Astrocyte (in vitro differentiated cells and primary cell): ENCODE results near the gene ABCD4. TPM values are rescaled to one million over a fixed set of nuclear protein-coding genes. Genes with fewer than 3 reads are reported as not detected.

Source experiments
- DNase-seq: peaks from one replicate; pipeline ENCODE4 v3.0.0-alpha.2; 2010; ENCODE audit warnings: low read depth
- FAIRE-seq: peaks from 2 replicates; lab custom pipeline; 2011; peaks lifted over from hg19 to GRCh38; lab: Jason Lieb, UNC
- H2AFZ ChIP-seq: 2 replicates; pipeline ENCODE4 v1.6.0; 2012; ENCODE audit warnings: low read depth, low read length, inconsistent platforms
- H3K27ac ChIP-seq: 2 replicates; pipeline ENCODE4 v1.5.1; 2011; ENCODE audit warnings: low read depth, low read length, inconsistent platforms
- H3K27me3 ChIP-seq: 2 replicates; pipeline ENCODE4 v1.6.0; 2011; ENCODE audit warnings: low read length, inconsistent platforms; ENCODE audit not compliant: insufficient read depth
- H3K36me3 ChIP-seq: 2 replicates; pipeline ENCODE4 v1.5.1; 2011; ENCODE audit warnings: low read length, inconsistent platforms; ENCODE audit not compliant: insufficient read depth
- H3K4me1 ChIP-seq: 2 replicates; pipeline ENCODE4 v1.5.1; 2011; ENCODE audit warnings: low read length, inconsistent platforms; ENCODE audit not compliant: insufficient read depth
- H3K4me2 ChIP-seq: 2 replicates; pipeline ENCODE4 v1.6.0; 2012; ENCODE audit warnings: low read length, inconsistent platforms
- H3K4me3 ChIP-seq: 2 replicates; pipeline ENCODE4 v1.5.1; 2011; ENCODE audit warnings: low read depth, mild to moderate bottlenecking, low read length, inconsistent platforms; ENCODE audit not compliant: insufficient read depth
- H3K79me2 ChIP-seq: 2 replicates; pipeline ENCODE4 v1.6.0; 2012; ENCODE audit warnings: mild to moderate bottlenecking, low read length, inconsistent platforms; ENCODE audit not compliant: insufficient read depth
- H3K9ac ChIP-seq: 2 replicates; pipeline ENCODE4 v1.6.0; 2012; ENCODE audit warnings: mild to moderate bottlenecking, low read length, inconsistent platforms
- H3K9me3 ChIP-seq: 2 replicates; pipeline ENCODE4 v1.5.1; 2012; ENCODE audit warnings: low read depth, mild to moderate bottlenecking, low read length, inconsistent platforms; ENCODE audit not compliant: insufficient read depth
- H4K20me1 ChIP-seq: 2 replicates; pipeline ENCODE4 v1.6.0; 2012; ENCODE audit warnings: low read length, inconsistent platforms; ENCODE audit not compliant: insufficient read depth
- H3K27ac Mint-ChIP-seq: one replicate; pipeline ENCODE4 v1.8.0; 2021; ENCODE audit warnings: mild to moderate bottlenecking, mixed read lengths; ENCODE audit not compliant: unreplicated experiment
- H3K27me3 Mint-ChIP-seq: one replicate; pipeline ENCODE4 v1.8.0; 2021; ENCODE audit warnings: low read depth, mixed read lengths; ENCODE audit not compliant: unreplicated experiment
- H3K36me3 Mint-ChIP-seq: one replicate; pipeline ENCODE4 v1.8.0; 2021; ENCODE audit warnings: low read depth, mixed read lengths; ENCODE audit not compliant: unreplicated experiment
- H3K4me1 Mint-ChIP-seq: one replicate; pipeline ENCODE4 v1.8.0; 2021; ENCODE audit warnings: low read depth, mixed read lengths; ENCODE audit not compliant: unreplicated experiment
- H3K4me3 Mint-ChIP-seq: one replicate; pipeline ENCODE4 v1.8.0; 2021; ENCODE audit warnings: mild to moderate bottlenecking, moderate library complexity, mixed read lengths; ENCODE audit not compliant: unreplicated experiment
- H3K9me3 Mint-ChIP-seq: one replicate; pipeline ENCODE4 v1.8.0; 2021; ENCODE audit warnings: mild to moderate bottlenecking, mixed read lengths; ENCODE audit not compliant: unreplicated experiment
- CTCF ChIP-seq: IDR thresholded peaks from 2 replicates; pipeline ENCODE4 v1.5.1; 2011; ENCODE audit warnings: low read depth, mild to moderate bottlenecking, inconsistent platforms, low read length, moderate library complexity; ENCODE audit not compliant: insufficient read depth
- EZH2 ChIP-seq: IDR thresholded peaks from 2 replicates; pipeline ENCODE4 v1.6.1; 2012; ENCODE audit warnings: mild to moderate bottlenecking, low read length, inconsistent platforms; ENCODE audit not compliant: insufficient read depth
- total RNA-seq: library from RNA; stranded (reverse); gene quantifications from 2 replicates; pipeline ENCODE4 v1.2.1, GENCODE V29; 2021

Gene ABCD4
- total RNA-seq, 1 donor from 2014 or later, result 49.2 TPM

DNA sequence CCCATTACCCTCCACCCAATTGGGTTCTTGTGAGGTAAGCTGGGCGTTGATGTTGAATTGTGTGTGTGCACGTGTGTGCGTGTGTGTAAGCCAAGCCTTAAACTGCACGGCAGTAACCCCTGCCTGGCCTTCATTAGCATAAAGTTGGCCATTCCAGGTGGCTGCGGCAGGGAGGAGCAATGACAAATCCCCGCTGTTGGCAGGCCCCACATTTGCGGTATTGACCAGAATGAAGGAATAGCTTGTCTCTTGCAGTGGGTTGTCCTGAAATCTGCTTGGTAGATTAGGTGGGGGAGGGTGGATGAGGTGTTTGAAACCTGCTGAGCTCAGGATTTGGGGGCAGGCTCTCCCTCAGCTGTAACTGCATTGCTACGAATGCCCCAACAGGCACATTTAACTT is 56.2 kb downstream of the ABCD4 start:
- Histone ChIP-seq H3K4me3 (no peak overlapping the region), H3K27me3 (peaks cover 60% of the 10 kb centered on the region), H2AFZ (no peak overlapping the region), H3K36me3 (no peaks in the 10 kb centered on the region), H3K4me1 (no peaks in the 10 kb centered on the region), H3K79me2 (no peaks in the 10 kb centered on the region), H3K9me3 (no peaks in the 10 kb centered on the region), H4K20me1 (peaks cover 4% of the 10 kb centered on the region), H3K9ac (no peak overlapping the region), H3K4me2 (no peak overlapping the region), H3K27ac (no peak overlapping the region)
- no peaks in the 10 kb centered on the region for H3K36me3 Mint-ChIP-seq
- H3K27ac Mint-ChIP-seq, result no peak overlapping the region
- TF ChIP-seq CTCF (no peak), EZH2 (no peak)
- no peak overlapping the region for H3K4me3 Mint-ChIP-seq
- no peak for DNase-seq
- H3K4me1 Mint-ChIP-seq, result no peaks in the 10 kb centered on the region
- FAIRE-seq, result no peak
- peaks cover 69% of the 10 kb centered on the region for H3K27me3 Mint-ChIP-seq
- peaks cover 2% of the 10 kb centered on the region for H3K9me3 Mint-ChIP-seq

DNA sequence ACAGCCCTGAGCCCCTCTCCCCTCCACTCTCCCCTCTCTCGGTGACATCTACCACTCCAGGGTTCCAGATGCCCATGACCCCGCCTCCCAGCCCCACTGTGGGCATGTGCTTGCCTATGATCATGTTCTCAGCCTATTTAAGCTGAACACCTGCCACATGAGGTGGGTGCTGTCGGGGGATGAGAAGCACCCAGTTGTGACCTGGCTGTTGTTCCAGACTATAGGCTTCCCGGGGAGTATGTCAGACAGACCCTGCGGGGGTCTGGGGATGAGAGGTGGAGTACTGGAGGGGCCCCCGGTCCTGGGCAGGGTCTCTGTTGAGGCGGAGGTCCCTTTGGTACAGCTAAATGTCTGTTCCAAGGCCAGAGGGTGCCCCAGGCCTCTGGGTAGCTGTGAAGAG is 57.4 kb downstream of the ABCD4 start:
- Histone ChIP-seq H3K9ac (no peak overlapping the region), H3K36me3 (no peaks in the 10 kb centered on the region), H3K27ac (no peak overlapping the region), H2AFZ (no peak overlapping the region), H3K4me2 (no peak overlapping the region), H3K4me1 (no peaks in the 10 kb centered on the region), H4K20me1 (peaks cover 10% of the 10 kb centered on the region), H3K9me3 (no peaks in the 10 kb centered on the region), H3K4me3 (no peak overlapping the region), H3K27me3 (peaks cover 73% of the 10 kb centered on the region), H3K79me2 (no peaks in the 10 kb centered on the region)
- peaks cover 2% of the 10 kb centered on the region for H3K9me3 Mint-ChIP-seq
- TF ChIP-seq CTCF, result no peak
- no peak for TF ChIP-seq EZH2
- H3K4me1 Mint-ChIP-seq, result no peaks in the 10 kb centered on the region
- no peak overlapping the region for H3K4me3 Mint-ChIP-seq
- H3K36me3 Mint-ChIP-seq, result no peaks in the 10 kb centered on the region
- FAIRE-seq, result no peak
- no peak for DNase-seq
- peaks cover 77% of the 10 kb centered on the region for H3K27me3 Mint-ChIP-seq
- no peak overlapping the region for H3K27ac Mint-ChIP-seq

GRCh38 chr14:74244115-74244514 is 58.6 kb downstream of the ABCD4 start:
- H3K4me3 Mint-ChIP-seq, result peak overlapping the region; percentile 62
- H3K9me3 Mint-ChIP-seq, result peaks cover 2% of the 10 kb centered on the region
- TF ChIP-seq EZH2 (no peak), CTCF (no peak)

More at GRCh38 chr14:74244115-74244514, 58.6 kb downstream of the ABCD4 start:
- no peaks in the 10 kb centered on the region for H3K79me2 ChIP-seq
- H3K9me3 ChIP-seq, result no peaks in the 10 kb centered on the region
- no peak overlapping the region for H3K27ac ChIP-seq
- no peak overlapping the region for H3K9ac ChIP-seq
- peaks cover 81% of the 10 kb centered on the region for H3K27me3 ChIP-seq
- FAIRE-seq, result no peak
- Mint-ChIP-seq H3K4me1 (no peaks in the 10 kb centered on the region), H3K27ac (no peak overlapping the region), H3K36me3 (no peaks in the 10 kb centered on the region), H3K27me3 (peaks cover 77% of the 10 kb centered on the region)
- peaks cover 10% of the 10 kb centered on the region for H4K20me1 ChIP-seq
- no peak overlapping the region for H3K4me3 ChIP-seq
- H3K36me3 ChIP-seq, result no peaks in the 10 kb centered on the region
- no peak for DNase-seq
- H3K4me2 ChIP-seq, result no peak overlapping the region
- no peak overlapping the region for H2AFZ ChIP-seq
- no peaks in the 10 kb centered on the region for H3K4me1 ChIP-seq
